Mesenchymal stem cell (in vitro differentiated cells and primary cell): ENCODE data around the gene FBXL17.

Experiments used
- DNase-seq: peaks from one replicate; pipeline ENCODE4 v3.0.0-alpha.2; 2013
- H2AFZ ChIP-seq: one replicate; pipeline ENCODE4 v1.6.1; 2013; ENCODE audit warnings: low read depth, mild to moderate bottlenecking, control low read depth, inconsistent platforms, low read length, moderate library complexity
- H2AK5ac ChIP-seq: 2 replicates; pipeline ENCODE4 v1.6.1; 2013; ENCODE audit warnings: low read length, moderate library complexity, mild to moderate bottlenecking, inconsistent platforms; ENCODE audit not compliant: severe bottlenecking
- H2BK120ac ChIP-seq: one replicate; pipeline ENCODE4 v1.6.1; 2013; ENCODE audit warnings: low read depth, mild to moderate bottlenecking, inconsistent platforms, low read length, moderate library complexity
- H2BK12ac ChIP-seq, 2 experiments: one replicate each; pipeline ENCODE4 v1.6.1; 2013; ENCODE audit warnings: inconsistent platforms in 2 of 2, low read length in 2 of 2, mild to moderate bottlenecking in 2 of 2, moderate library complexity in 2 of 2, control low read depth in 1 of 2
- H2BK15ac ChIP-seq: one replicate; pipeline ENCODE4 v1.6.1; 2013; ENCODE audit warnings: mild to moderate bottlenecking, low read depth, inconsistent platforms; ENCODE audit not compliant: poor library complexity, severe bottlenecking
- H2BK5ac ChIP-seq: 2 replicates; pipeline ENCODE4 v1.6.1; 2013; ENCODE audit warnings: low read depth, mild to moderate bottlenecking, low read length, control low read depth, inconsistent platforms; ENCODE audit not compliant: poor library complexity, severe bottlenecking
- H3K14ac ChIP-seq, 2 experiments: one replicate each; pipeline ENCODE4 v1.6.1; 2013; ENCODE audit warnings: inconsistent platforms in 2 of 2, low read length in 2 of 2, control low read depth in 1 of 2, mild to moderate bottlenecking in 1 of 2, moderate library complexity in 1 of 2
- H3K18ac ChIP-seq, 2 experiments: one replicate each; pipeline ENCODE4 v1.6.1; 2013; ENCODE audit warnings: inconsistent platforms in 2 of 2, low read length in 2 of 2, control low read depth in 1 of 2, low read depth in 1 of 2, mild to moderate bottlenecking in 1 of 2
- H3K23ac ChIP-seq, 2 experiments: one replicate each; pipeline ENCODE4 v1.6.1; 2013; ENCODE audit warnings: inconsistent platforms in 2 of 2, low read length in 2 of 2, mild to moderate bottlenecking in 2 of 2, moderate library complexity in 2 of 2, control low read depth in 1 of 2
- H3K27ac ChIP-seq: 2 replicates; pipeline ENCODE4 v1.5.1; 2013; ENCODE audit warnings: mild to moderate bottlenecking, moderate library complexity, low read length, control low read depth, inconsistent platforms; ENCODE audit not compliant: poor library complexity, severe bottlenecking
- H3K27me3 ChIP-seq, 2 experiments: 2 replicates each; pipeline versions ENCODE4 v1.6.1 to v1.7.0; 2013; ENCODE audit warnings: low read length in 2 of 2, mild to moderate bottlenecking in 2 of 2, moderate library complexity in 2 of 2, control low read depth in 1 of 2, inconsistent platforms in 1 of 2; ENCODE audit not compliant: control insufficient read depth in 1 of 2, insufficient read depth in 1 of 2
- H3K36me3 ChIP-seq, 2 experiments: 2 replicates each; pipeline versions ENCODE4 v1.6.1 to v1.7.0; 2013; ENCODE audit warnings: low read length in 2 of 2, control low read depth in 1 of 2, inconsistent platforms in 1 of 2, low read depth in 1 of 2, mild to moderate bottlenecking in 1 of 2; ENCODE audit not compliant: insufficient read depth in 2 of 2, control insufficient read depth in 1 of 2
- H3K4ac ChIP-seq, 2 experiments: one replicate each; pipeline ENCODE4 v1.6.1; 2013; ENCODE audit warnings: inconsistent platforms in 2 of 2, low read length in 2 of 2, mild to moderate bottlenecking in 2 of 2, moderate library complexity in 2 of 2, control low read depth in 1 of 2, low read depth in 1 of 2
- H3K4me1 ChIP-seq: 2 replicates; pipeline ENCODE4 v1.6.1; 2013; ENCODE audit warnings: low read depth, low read length, control low read depth; ENCODE audit not compliant: control insufficient read depth, insufficient read depth
- H3K4me2 ChIP-seq: 2 replicates; pipeline ENCODE4 v1.6.1; 2013; ENCODE audit warnings: low read length, mild to moderate bottlenecking, inconsistent platforms; ENCODE audit not compliant: poor library complexity, severe bottlenecking
- H3K4me3 ChIP-seq, 2 experiments: 2 replicates each; pipeline versions ENCODE4 v1.5.1 to v1.7.0; 2013; ENCODE audit warnings: low read length in 2 of 2, mild to moderate bottlenecking in 2 of 2, control low read depth in 1 of 2, low read depth in 1 of 2; ENCODE audit not compliant: insufficient read depth in 1 of 2
- H3K79me1 ChIP-seq: replicated peaks from 2 replicates; pipeline ENCODE4 v1.6.1; 2013; ENCODE audit warnings: mild to moderate bottlenecking, control low read depth, low read length, inconsistent platforms; ENCODE audit not compliant: poor library complexity, severe bottlenecking
- H3K9ac ChIP-seq: 2 replicates; pipeline ENCODE4 v1.7.0; 2013; ENCODE audit warnings: mild to moderate bottlenecking, low read length, moderate library complexity
- H3K9me3 ChIP-seq: 2 replicates; pipeline ENCODE4 v1.7.0; 2013; ENCODE audit warnings: mild to moderate bottlenecking, low read length; ENCODE audit not compliant: control insufficient read depth
- H4K8ac ChIP-seq: one replicate; pipeline ENCODE4 v1.6.1; 2013; ENCODE audit warnings: inconsistent platforms, mild to moderate bottlenecking, low read length, moderate library complexity
- H4K91ac ChIP-seq: one replicate; pipeline ENCODE4 v1.6.1; 2013; ENCODE audit warnings: mild to moderate bottlenecking, low read length, inconsistent platforms
- WGBS: methylation state at CpG from one replicate; pipeline ENCODE4 v1.1.7; 2013; ENCODE audit warnings: mixed read lengths; 5-methylcytosine and 5-hydroxymethylcytosine counted together

FBXL17 gene

DNA sequence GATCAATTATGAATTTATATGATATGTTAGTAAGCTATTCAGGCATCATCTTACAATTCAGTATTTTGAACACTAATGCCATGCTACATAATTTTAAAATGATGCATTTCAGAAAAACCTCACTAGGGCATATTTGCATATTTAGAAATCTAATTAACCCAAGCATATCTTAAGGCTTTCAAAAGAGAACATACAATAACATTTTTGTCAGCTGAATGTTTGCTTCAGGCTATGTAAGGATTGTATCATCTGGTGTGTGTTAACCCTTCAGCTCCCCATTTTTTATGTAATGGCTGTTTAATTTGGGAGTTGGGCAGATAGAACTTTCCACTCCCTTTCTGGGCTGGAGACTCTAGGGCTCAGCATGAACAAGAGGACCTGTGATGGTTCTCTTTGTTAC lies 412.1 kb downstream of the FBXL17 start:
- H3K4me1 ChIP-seq = no peaks in the 10 kb centered on the region
- H4K8ac ChIP-seq = no peak overlapping the region
- H3K23ac ChIP-seq = no peak overlapping the region
- no peak overlapping the region for H3K4me3 ChIP-seq
- no peak overlapping the region for H2AK5ac ChIP-seq
- no peak overlapping the region for H2BK15ac ChIP-seq
- H2BK120ac ChIP-seq = no peak overlapping the region
- H3K4ac ChIP-seq = no peak overlapping the region
- no peaks in the 10 kb centered on the region for H3K36me3 ChIP-seq
- H3K9me3 ChIP-seq = no peaks in the 10 kb centered on the region
- H3K14ac ChIP-seq = no peak overlapping the region
- H2AFZ ChIP-seq = no peak overlapping the region
- H3K79me1 ChIP-seq = no peaks in the 10 kb centered on the region
- no peak overlapping the region for H3K9ac ChIP-seq
- DNase-seq = no peak
- H3K4me2 ChIP-seq = no peak overlapping the region
- no peaks in the 10 kb centered on the region for H3K27me3 ChIP-seq
- H3K18ac ChIP-seq = no peak overlapping the region
- no peak overlapping the region for H3K27ac ChIP-seq
- H4K91ac ChIP-seq = no peak overlapping the region
- no peak overlapping the region for H2BK5ac ChIP-seq
- no peak overlapping the region for H2BK12ac ChIP-seq

DNA sequence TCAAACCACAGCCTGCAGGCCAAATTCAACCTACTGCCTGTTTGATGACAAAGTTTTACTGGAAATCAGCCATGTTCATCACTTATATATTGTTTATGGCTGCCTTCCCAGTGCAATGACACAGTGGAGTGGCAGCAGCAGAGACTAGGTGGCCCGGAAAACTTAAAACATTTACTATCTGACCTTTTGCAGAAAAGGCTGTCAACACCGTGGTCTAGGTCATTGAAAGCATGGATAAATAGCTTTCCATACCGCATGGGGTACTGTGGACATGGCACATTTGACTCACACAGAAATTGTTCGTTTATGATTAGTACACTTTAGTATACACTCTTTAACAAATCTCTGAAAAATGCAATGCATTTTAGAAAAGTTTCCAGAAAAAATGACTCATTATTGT lies 412.9 kb downstream of the FBXL17 start:
- Histone ChIP-seq H3K4me3 (peak overlapping the region in 1 of 2 experiments; percentile 11), H3K4ac (no peak overlapping the region), H3K23ac (no peak overlapping the region), H2AK5ac (no peak overlapping the region), H4K8ac (no peak overlapping the region), H3K14ac (no peak overlapping the region), H3K27ac (no peak overlapping the region), H2BK12ac (no peak overlapping the region), H2AFZ (no peak overlapping the region), H3K4me2 (no peak overlapping the region), H2BK15ac (no peak overlapping the region), H3K9ac (no peak overlapping the region), H3K18ac (no peak overlapping the region), H3K9me3 (no peaks in the 10 kb centered on the region), H3K4me1 (no peaks in the 10 kb centered on the region), H2BK5ac (no peak overlapping the region), H3K36me3 (no peaks in the 10 kb centered on the region), H2BK120ac (no peak overlapping the region), H4K91ac (no peak overlapping the region), H3K79me1 (no peaks in the 10 kb centered on the region), H3K27me3 (no peaks in the 10 kb centered on the region)
- 28% methylated on average over 3 of the region's 4 CpGs for WGBS
- peak; percentile 48 for DNase-seq

DNA sequence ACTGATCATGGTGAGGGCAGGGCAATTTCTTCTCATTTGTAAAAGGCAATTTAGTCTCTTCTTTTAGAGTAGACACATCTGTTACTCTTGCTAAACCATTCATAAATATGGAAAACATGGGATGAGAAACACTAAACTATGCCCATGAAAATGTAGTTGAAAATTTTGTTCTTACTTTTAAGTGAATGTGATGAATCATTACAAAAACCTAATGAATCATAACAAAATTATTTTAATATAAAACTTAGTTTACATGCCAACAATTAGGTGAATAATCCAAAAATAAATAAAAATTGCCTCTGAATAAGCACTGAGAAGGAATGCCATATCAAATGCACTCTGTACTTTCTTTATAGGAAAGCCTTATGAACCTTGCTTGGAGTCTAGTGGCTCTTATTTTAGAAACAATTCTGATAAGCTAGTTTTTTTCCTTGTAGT lies 413.5 kb downstream of the FBXL17 start:
- H3K4me3 ChIP-seq = peak overlapping the region in 1 of 2 experiments; percentile 11
- no peak overlapping the region for H2BK5ac ChIP-seq
- H3K4me1 ChIP-seq = no peaks in the 10 kb centered on the region
- no peak overlapping the region for H2BK120ac ChIP-seq
- H3K4me2 ChIP-seq = no peak overlapping the region
- no peaks in the 10 kb centered on the region for H3K27me3 ChIP-seq
- H3K9me3 ChIP-seq = no peaks in the 10 kb centered on the region
- no peaks in the 10 kb centered on the region for H3K79me1 ChIP-seq
- no peak for DNase-seq
- H3K4ac ChIP-seq = no peak overlapping the region
- no peak overlapping the region for H2AFZ ChIP-seq
- H3K36me3 ChIP-seq = no peaks in the 10 kb centered on the region
- H2BK12ac ChIP-seq = no peak overlapping the region
- H2AK5ac ChIP-seq = no peak overlapping the region
- H3K27ac ChIP-seq = no peak overlapping the region
- no peak overlapping the region for H3K9ac ChIP-seq
- no peak overlapping the region for H3K14ac ChIP-seq
- no peak overlapping the region for H4K91ac ChIP-seq
- H4K8ac ChIP-seq = no peak overlapping the region
- H2BK15ac ChIP-seq = no peak overlapping the region
- H3K23ac ChIP-seq = no peak overlapping the region
- no peak overlapping the region for H3K18ac ChIP-seq

GRCh38 chr5:107966201-107966600 lies 415.7 kb downstream of the FBXL17 start:
- H3K27ac ChIP-seq = no peak overlapping the region
- no peak overlapping the region for H3K4ac ChIP-seq
- no peak overlapping the region for H2BK5ac ChIP-seq
- H2AFZ ChIP-seq = no peak overlapping the region
- no peak overlapping the region for H2AK5ac ChIP-seq
- no peak overlapping the region for H3K18ac ChIP-seq
- no peaks in the 10 kb centered on the region for H3K9me3 ChIP-seq
- H2BK15ac ChIP-seq = no peak overlapping the region
- no peak overlapping the region for H2BK12ac ChIP-seq
- H4K91ac ChIP-seq = no peak overlapping the region
- no CpG with 5 or more reads among the region's 1 CpG for WGBS
- no peak overlapping the region for H3K4me2 ChIP-seq
- H3K4me3 ChIP-seq = no peak overlapping the region
- no peaks in the 10 kb centered on the region for H3K4me1 ChIP-seq
- H2BK120ac ChIP-seq = no peak overlapping the region
- H3K27me3 ChIP-seq = no peaks in the 10 kb centered on the region
- H3K79me1 ChIP-seq = no peaks in the 10 kb centered on the region
- H3K14ac ChIP-seq = no peak overlapping the region
- H3K23ac ChIP-seq = no peak overlapping the region
- no peak for DNase-seq
- no peak overlapping the region for H4K8ac ChIP-seq
- H3K36me3 ChIP-seq = no peaks in the 10 kb centered on the region
- H3K9ac ChIP-seq = no peak overlapping the region
